GM18517 (cell line): Measurements from ENCODE around the gene ALK.

Experiments
- ATAC-seq: cut with Tn5 transposase; IDR thresholded peaks from one replicate; pipeline ENCODE4 v1.9.1; 2021; ENCODE audit warnings: mild to moderate bottlenecking, moderate library complexity; ENCODE audit not compliant: unreplicated experiment

The ALK gene

GRCh38 chr2:29186817-29187216 lies 734.6 kb downstream of the ALK start:
- no peak for ATAC-seq

GRCh38 chr2:29184531-29184930 lies 736.9 kb downstream of the ALK start:
- ATAC-seq = no peak

GRCh38 chr2:29182920-29183319 lies 738.5 kb downstream of the ALK start:
- no peak for ATAC-seq

GRCh38 chr2:29182334-29182733 lies 739.1 kb downstream of the ALK start:
- ATAC-seq = no peak

- no peak for ATAC-seq
These were observed 746.0 kb downstream of the ALK start for GRCh38 chr2:29175338-29175737.

DNA sequence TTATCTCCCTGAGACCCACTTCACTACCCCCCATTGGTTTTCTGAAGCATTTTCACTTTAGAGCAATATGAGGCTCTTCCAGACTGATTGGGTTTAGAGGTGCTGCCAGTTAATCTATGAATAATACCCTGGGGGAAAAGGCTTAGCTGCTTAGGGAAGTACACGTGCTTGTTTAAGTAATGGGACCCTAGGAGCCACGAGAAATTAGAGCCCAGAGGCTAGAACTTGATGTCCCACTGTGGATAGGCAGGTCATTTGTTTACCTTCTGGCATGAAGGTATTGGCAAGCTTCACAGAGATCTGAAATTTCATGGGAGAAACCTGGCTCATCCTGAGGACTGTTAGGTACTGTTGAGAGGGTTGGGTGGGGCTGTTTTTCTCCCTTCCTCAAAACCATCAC lies 746.4 kb downstream of the ALK start:
- no peak for ATAC-seq

DNA sequence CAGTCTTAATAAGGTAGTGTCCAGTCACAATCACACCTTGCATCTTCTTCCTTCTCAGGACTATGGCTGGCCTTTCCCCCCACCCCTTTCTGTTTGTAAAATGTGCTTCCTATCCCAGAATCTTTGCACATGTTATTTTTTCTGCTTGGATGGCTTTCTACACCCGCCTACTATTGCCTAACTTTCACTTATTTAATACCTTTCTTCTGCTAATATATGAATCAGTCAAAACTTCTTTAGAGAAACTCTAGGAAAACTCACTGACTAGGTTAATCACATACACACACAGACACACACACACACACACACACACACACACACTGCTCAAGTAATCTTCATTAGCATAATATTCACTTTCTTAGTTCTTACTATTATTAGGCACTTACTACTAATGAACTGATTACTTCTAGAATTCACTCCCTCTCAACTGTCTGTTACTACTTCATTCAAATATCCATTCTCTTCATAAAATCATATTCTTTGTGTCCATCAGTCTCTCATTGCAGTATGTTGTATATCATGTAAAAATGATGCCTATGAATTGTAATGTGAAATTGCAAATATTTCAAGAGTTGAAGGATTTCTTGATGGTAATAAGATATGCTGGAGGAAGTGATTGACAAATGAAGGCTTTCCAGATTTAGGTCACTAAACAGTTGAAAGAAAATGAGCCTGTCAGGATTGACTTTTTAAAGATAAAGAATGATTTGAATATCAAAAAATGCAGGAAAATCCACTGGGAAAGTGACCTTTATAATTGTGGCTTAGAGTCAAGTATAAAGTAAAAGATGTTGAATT lies 754.9 kb downstream of the ALK start:
- ATAC-seq = no peak

GRCh38 chr2:29165362-29166241 lies 755.8 kb downstream of the ALK start:
- no peak for ATAC-seq

DNA sequence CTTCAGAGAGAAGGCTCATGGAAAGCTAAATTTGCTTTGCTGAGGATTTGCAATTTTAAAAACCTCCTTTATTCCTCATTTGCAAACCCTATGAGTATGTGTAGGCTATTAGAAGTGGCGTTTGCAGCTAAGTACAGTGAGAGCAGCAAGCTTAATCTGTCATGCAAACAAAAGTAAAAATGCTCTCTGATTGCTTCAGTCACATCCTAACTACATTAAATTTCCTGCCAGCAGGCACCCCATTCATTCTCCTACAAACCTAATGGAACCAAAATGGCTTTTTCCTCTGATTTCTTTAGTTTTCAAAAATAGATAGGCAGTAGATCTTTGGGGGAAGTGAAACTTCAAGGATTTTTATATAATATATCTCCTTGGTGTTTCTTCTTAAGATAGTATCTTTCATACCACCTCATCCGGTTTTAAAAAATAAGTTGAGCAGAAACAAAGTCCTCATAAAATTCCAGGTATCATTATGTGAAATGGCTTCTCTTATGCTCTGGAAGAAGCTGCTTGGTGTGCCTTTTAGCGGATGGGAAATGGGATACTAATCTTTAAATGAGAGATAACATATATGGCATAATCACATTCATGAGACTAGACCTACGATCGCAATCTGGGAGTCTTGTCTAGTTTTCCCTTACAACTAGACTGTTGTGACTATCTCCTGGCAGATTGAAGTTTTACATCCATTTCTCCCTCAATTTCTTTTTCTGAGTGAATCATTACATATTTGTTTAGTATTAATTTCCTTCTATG lies 757.1 kb downstream of the ALK start:
- no peak for ATAC-seq

DNA sequence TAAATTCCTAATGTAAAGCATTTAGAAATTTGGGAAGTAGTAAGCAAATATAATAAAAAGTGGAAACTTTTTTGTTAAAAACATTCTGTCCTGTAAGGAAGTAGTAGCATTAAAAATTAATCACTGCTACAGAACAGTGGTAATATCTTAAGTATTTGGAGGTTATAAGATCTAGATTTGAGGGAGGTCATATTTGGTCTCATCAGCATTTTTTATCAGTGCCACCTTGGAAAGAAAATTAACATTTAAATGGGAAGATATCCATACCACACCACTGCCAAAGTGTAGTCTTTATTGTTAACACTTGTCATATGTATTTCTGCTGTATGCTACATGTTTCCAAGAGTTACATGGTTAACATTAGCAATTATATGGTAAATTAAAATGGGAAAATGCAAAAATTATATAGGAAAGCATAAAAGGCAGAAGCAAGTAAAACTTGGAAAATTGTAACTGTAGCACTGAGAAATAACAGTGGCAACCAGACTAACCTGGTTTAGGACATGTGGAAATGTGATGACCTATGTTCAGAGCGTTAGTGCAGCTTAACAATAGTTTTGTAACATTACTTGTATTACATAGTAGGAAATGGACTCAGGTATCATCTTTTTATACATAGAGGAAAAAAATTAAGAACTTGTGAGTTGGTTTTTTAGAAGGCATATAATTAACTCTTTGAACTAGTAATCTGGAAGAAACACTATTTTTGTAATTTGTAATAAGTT lies 759.0 kb downstream of the ALK start:
- no peak for ATAC-seq

GRCh38 chr2:29160184-29160583 lies 761.2 kb downstream of the ALK start:
- no peak for ATAC-seq

DNA sequence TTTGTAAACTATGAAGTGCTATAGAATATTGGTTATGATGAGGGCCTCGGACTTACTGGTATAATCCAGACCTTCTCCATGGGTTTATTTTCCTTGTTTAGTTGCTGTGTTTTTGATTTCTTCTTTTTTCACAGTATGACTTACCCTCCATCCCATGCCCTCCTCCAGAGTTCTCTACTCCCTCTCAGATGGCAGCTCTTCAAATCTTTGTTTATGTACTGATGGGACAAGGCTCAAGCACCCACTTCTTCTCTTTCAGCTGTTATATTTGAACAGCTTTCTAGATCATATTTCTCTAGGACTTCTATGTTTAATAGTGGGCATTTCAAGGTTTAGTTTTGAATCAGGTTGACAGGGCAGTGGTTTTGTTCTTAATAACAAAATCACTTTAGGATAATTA lies 762.3 kb downstream of the ALK start:
- ATAC-seq = no peak

- no peak for ATAC-seq
These were observed 764.3 kb downstream of the ALK start for GRCh38 chr2:29157131-29157530.

DNA sequence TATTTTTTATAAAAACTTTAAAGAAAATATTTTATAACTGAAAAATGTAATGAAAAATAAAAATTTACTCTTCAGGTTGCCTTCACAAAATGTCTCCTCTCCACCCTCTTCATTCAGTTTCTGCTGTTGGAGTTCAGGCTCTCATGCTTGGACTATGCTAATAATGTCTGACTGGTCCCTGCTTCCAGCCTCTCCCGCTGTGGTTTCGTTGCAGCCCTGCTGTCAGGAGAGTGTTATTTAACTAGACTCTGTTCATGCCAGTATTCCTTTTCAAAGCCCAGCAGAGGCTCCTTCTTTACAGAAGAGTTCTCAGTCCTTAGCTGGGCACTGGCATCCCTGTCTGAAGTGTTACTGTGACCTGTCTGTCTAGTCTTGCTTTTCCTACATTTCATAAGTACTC lies 765.8 kb downstream of the ALK start:
- no peak for ATAC-seq

GRCh38 chr2:29154610-29155009 lies 766.8 kb downstream of the ALK start:
- no peak for ATAC-seq

DNA sequence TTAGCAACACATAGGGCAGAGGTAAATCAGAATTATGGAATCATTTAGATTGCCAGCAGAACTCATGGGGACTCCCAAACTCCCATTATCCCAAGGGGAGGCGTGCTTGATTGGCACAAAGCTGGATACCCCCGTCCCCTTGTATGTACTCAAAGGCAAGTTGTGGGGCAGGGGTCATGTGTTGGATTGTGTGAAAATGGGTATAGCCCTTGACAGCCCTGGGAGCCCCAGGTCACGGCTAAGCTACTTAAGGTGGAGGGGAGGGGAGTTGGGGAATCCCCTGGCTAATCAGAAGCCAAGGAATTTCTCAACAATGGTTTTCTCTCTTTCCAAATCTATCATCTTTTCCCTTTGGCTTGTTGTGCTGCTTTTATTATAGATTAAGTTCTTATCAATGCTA lies 773.4 kb downstream of the ALK start:
- ATAC-seq = no peak

DNA sequence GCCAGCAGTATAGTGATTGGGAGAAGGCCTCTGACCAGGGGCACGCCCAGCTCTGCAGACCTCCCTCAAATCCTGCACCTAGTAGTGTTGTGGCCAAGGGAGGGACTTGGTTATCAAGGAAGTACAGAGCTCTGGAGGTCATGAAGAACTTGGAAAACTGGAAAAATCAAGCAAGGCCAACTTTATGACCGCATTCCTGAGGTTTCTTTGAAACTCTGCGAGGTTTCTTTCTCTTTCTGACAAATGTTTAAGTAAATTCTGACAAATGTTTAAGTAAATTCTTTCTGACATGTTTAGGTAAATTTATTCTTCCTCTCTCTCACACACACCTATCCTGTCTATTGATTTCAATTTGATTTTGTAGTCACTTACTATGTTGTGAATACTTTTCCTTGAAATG lies 775.2 kb downstream of the ALK start:
- ATAC-seq = no peak

GRCh38 chr2:29143657-29144056 lies 777.7 kb downstream of the ALK start:
- no peak for ATAC-seq
